ENCODE data around the gene AATK. TPM values are rescaled to one million over a fixed set of nuclear protein-coding genes. Genes with fewer than 3 reads are reported as not detected.

Gene AATK
- total and polyA plus RNA-seq, 2 donors (not counting 3 experiments of a cell fraction or from before 2014, with no cell fraction given): 0.69 to 1.00 TPM

DNA sequence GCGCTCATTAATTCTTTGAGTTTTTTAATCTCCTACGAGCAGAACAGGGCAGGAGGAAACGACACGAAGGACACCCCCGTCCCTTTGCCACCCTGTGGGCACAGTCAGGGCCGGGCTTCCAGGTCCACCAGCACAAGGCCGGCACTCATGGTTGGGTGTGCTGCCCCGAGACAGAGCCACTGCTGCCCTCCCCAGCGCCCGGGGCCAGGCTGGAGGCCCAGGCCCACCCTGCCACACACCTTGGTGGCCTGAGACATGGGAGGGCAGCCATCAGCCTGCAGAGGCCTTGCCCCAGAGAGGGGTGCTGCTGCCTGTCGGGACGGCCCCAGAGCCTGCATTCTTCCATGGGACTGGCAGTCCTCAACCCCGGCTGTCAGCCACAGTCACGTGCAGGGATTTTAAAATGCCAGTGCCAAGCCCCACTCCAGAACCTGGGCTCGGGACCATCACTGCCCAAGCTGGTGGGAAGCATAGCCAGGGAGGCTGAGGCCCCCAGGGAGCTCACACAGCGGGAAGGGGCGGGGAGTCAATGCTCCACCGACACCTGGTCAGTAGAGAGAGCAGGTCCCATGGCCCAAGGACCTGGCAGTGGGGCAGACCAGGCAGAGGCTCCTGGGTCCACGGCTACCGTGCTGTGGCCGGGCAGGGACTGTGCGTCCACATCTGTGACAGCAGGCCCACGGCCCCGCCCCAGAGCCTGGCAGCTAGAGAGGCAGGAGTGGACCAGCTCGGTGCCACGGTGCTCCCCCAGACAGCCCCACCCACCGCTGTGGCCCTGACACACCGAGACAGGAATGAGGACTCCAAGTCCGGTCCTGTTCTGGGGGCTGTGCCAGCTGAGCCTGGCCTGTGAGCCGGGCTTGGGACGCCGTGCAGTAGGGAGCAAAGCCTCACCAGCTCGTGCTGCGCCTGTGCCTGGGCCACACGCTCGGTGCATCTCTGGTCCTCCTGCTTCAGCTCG, 29.2 kb upstream of the AATK start:
- FAIRE-seq (no peak), DNase-seq (ENCODE audit: low read depth, low spot score) (no peak)
- TF ChIP-seq, protein P1, sequence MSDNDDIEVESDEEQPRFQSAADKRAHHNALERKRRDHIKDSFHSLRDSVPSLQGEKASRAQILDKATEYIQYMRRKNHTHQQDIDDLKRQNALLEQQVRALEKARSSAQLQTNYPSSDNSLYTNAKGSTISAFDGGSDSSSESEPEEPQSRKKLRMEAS (IDR thresholded peaks at IDR 0.05; ENCODE audit: insufficient read depth, insufficient read length): no peak
- TF ChIP-seq, protein P2, sequence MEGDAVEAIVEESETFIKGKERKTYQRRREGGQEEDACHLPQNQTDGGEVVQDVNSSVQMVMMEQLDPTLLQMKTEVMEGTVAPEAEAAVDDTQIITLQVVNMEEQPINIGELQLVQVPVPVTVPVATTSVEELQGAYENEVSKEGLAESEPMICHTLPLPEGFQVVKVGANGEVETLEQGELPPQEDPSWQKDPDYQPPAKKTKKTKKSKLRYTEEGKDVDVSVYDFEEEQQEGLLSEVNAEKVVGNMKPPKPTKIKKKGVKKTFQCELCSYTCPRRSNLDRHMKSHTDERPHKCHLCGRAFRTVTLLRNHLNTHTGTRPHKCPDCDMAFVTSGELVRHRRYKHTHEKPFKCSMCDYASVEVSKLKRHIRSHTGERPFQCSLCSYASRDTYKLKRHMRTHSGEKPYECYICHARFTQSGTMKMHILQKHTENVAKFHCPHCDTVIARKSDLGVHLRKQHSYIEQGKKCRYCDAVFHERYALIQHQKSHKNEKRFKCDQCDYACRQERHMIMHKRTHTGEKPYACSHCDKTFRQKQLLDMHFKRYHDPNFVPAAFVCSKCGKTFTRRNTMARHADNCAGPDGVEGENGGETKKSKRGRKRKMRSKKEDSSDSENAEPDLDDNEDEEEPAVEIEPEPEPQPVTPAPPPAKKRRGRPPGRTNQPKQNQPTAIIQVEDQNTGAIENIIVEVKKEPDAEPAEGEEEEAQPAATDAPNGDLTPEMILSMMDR (IDR thresholded peaks at IDR 0.05; ENCODE audit: extremely low read depth in 1 of 2, insufficient read depth in 1 of 2, low read depth in 1 of 2, low read length in 2 of 2): no peak
- TF ChIP-seq MYC (IDR thresholded peaks at IDR 0.05; ENCODE audit: low read depth, low read length) (no peak), POLR2AphosphoS5 (IDR thresholded peaks at IDR 0.05; ENCODE audit: insufficient read depth, low read depth, low read length) (no peak), FOS (IDR thresholded peaks at IDR 0.05; ENCODE audit: borderline replicate concordance, insufficient read depth, low read length) (no peak), POLR2A (IDR thresholded peaks at IDR 0.05; ENCODE audit: low read depth, low read length) (no peak), JUN (IDR thresholded peaks at IDR 0.05; ENCODE audit: borderline replicate concordance, insufficient read depth, insufficient read length, low read depth) (no peak), EZH2 (IDR thresholded peaks at IDR 0.05; ENCODE audit: borderline replicate concordance, low read depth, low read length, severe bottlenecking) (no peak), GATA2 (IDR thresholded peaks at IDR 0.05; ENCODE audit: insufficient read depth, insufficient read length, low read depth, low read length) (no peak)

More for the DNA sequence above, 29.2 kb upstream of the AATK start:
- Histone ChIP-seq H3K27me3 (ENCODE audit: control insufficient read depth in 2 of 2, insufficient read depth in 2 of 2, low read length in 2 of 2) (no peaks in the 10 kb centered on the region), H3K9me3 (replicated peaks; ENCODE audit: control insufficient read depth, insufficient read depth, low read length) (no peaks in the 10 kb centered on the region), H3K9ac (replicated peaks; ENCODE audit: extremely low read depth, insufficient read depth, low read length) (no peak overlapping the region), H2AFZ (ENCODE audit: low read depth, low read length) (no peak overlapping the region), H3K36me3 (ENCODE audit: control insufficient read depth in 2 of 2, extremely low read depth in 1 of 2, insufficient read depth in 2 of 2, low read length in 2 of 2) (peaks cover 0 to 5% of the 10 kb centered on the region in 2 experiments), H3K9me1 (replicated peaks; ENCODE audit: control insufficient read depth, extremely low read depth, insufficient read depth, low read length) (no peaks in the 10 kb centered on the region), H3K27ac (ENCODE audit: insufficient read depth, low read depth, low read length) (no peak overlapping the region), H3K4me2 (ENCODE audit: insufficient read depth, low read length) (no peak overlapping the region), H4K20me1 (replicated peaks; ENCODE audit: control insufficient read depth, extremely low read depth, insufficient read depth, low read length) (no peaks in the 10 kb centered on the region), H3K4me3 (replicated peaks in 1 of 3; ENCODE audit: insufficient read depth in 1 of 3, low read depth in 1 of 3, low read length in 3 of 3) (no peak overlapping the region), H3K79me2 (ENCODE audit: control insufficient read depth, insufficient read depth, low read length) (no peaks in the 10 kb centered on the region), H3K4me1 (ENCODE audit: control insufficient read depth, extremely low read depth, insufficient read depth, low read length) (no peaks in the 10 kb centered on the region)
- dilution Hi-C loops (cut with MboI; ENCODE audit: extremely low pct_ligation_motif_present, low sequenced_read_pairs) (no loop called here), intact Hi-C loops (cut with micrococcal nuclease) (no loop called here)
- CTCF ChIA-PET: interaction anchor here (1.5 kb wide), 1 partner anchor 15 kb away, joined by 3 read pairs; no protein-coding TSS in a partner anchor
- POLR2A ChIA-PET: no interaction called here
- BruUV-seq (replicated peaks): no TSS peak

Measured in endothelial cell of umbilical vein (primary cell).